Fibroblast of lung (primary cell): Measurements from ENCODE around the gene NAT10. TPM values are rescaled to one million over a fixed set of nuclear protein-coding genes. Genes with fewer than 3 reads are reported as not detected.

Source experiments
- DNase-seq, 2 donors: peaks; one replicate each; pipeline versions ENCODE4 v3.0.0 to v3.0.0-alpha.2; 2010; ENCODE audit warnings: low read depth in 2 of 2
- H2AFZ ChIP-seq: 2 replicates; pipeline ENCODE4 v1.5.1; 2012; ENCODE audit warnings: low read length, control low read depth, inconsistent platforms
- H3K27ac ChIP-seq: 2 replicates; pipeline ENCODE4 v1.5.1; 2011; ENCODE audit warnings: low read length, control low read depth; ENCODE audit not compliant: insufficient read depth
- H3K27me3 ChIP-seq: 2 replicates; pipeline ENCODE4 v1.5.1; 2011; ENCODE audit warnings: mild to moderate bottlenecking, low read length; ENCODE audit not compliant: control insufficient read depth, insufficient read depth
- H3K36me3 ChIP-seq: 2 replicates; pipeline ENCODE4 v1.5.1; 2011; ENCODE audit warnings: low read length; ENCODE audit not compliant: control insufficient read depth, insufficient read depth
- H3K4me1 ChIP-seq: 2 replicates; pipeline ENCODE4 v1.5.1; 2011; ENCODE audit warnings: low read length; ENCODE audit not compliant: control insufficient read depth, insufficient read depth; ENCODE audit errors: extremely low read depth
- H3K4me2 ChIP-seq: 2 replicates; pipeline ENCODE4 v1.5.1; 2011; ENCODE audit warnings: low read length, control low read depth; ENCODE audit not compliant: insufficient read depth; ENCODE audit errors: extremely low read depth
- H3K4me3 ChIP-seq, 4 experiments: fragments of 200-600 bp in 1 of 4; sonication (generic) in 1 of 4; replicated peaks in 1 of 4; 2 replicates each; pipeline ENCODE4 v1.5.1; 2011 to 2016; ENCODE audit warnings: low read length in 4 of 4, low read depth in 3 of 4, mild to moderate bottlenecking in 3 of 4, control low read depth in 2 of 4, inconsistent platforms in 1 of 4, mixed read lengths in 1 of 4; ENCODE audit not compliant: insufficient read depth in 1 of 4; ENCODE audit errors: control extremely low read depth in 1 of 4
- H3K79me2 ChIP-seq: 2 replicates; pipeline ENCODE4 v1.5.1; 2012; ENCODE audit warnings: mild to moderate bottlenecking, low read length, inconsistent platforms; ENCODE audit not compliant: control insufficient read depth, insufficient read depth
- H3K9ac ChIP-seq: 2 replicates; pipeline ENCODE4 v1.5.1; 2011; ENCODE audit warnings: mild to moderate bottlenecking, low read length, control low read depth; ENCODE audit not compliant: insufficient read depth
- H3K9me3 ChIP-seq: 2 replicates; pipeline ENCODE4 v1.5.1; 2012; ENCODE audit warnings: low read depth, low read length; ENCODE audit not compliant: control insufficient read depth, insufficient read depth
- H4K20me1 ChIP-seq: 2 replicates; pipeline ENCODE4 v1.5.1; 2011; ENCODE audit warnings: low read length; ENCODE audit not compliant: control insufficient read depth, insufficient read depth; ENCODE audit errors: extremely low read depth
- CTCF ChIP-seq, 2 donors: IDR thresholded peaks in 1 of 2; conservative IDR thresholded peaks in 1 of 2; 1 replicate in 1 of 2; 2 replicates in 1 of 2; pipeline ENCODE4 v1.5.1; 2011 to 2012; ENCODE audit warnings: low read length in 2 of 2, control low read depth in 1 of 2, inconsistent platforms in 1 of 2, low read depth in 1 of 2, mild to moderate bottlenecking in 1 of 2
- EZH2 ChIP-seq: IDR thresholded peaks from 2 replicates; pipeline ENCODE4 v1.5.1; 2012; ENCODE audit warnings: low read length, control low read depth, mild to moderate bottlenecking; ENCODE audit errors: missing control alignments
- polyA plus RNA-seq, 2 donors: library from polyadenylated mRNA; depleted of rRNA in 1 of 2; stranded (reverse) in 1 of 2; unstranded in 1 of 2; fragments of >200 nt; gene quantifications; 2 replicates each; pipeline ENCODE4 v1.2.1, GENCODE V29; 2011 to 2012; ENCODE audit warnings: missing spikeins in 1 of 2
- total RNA-seq: library from RNA; depleted of rRNA; stranded (reverse); fragments of >200 nt; gene quantifications from 2 replicates; pipeline ENCODE4 v1.2.1, GENCODE V29; 2014

NAT10 gene
- total and polyA plus RNA-seq, 2 donors (not counting 1 experiment from before 2014, with no cell fraction given): 14.4 to 21.5 TPM

- Histone ChIP-seq H3K36me3 (peaks cover 35% of the 10 kb centered on the region), H3K4me2 (no peak overlapping the region), H3K9me3 (no peaks in the 10 kb centered on the region), H3K27ac (no peak overlapping the region), H3K9ac (no peak overlapping the region), H4K20me1 (no peaks in the 10 kb centered on the region), H3K27me3 (no peaks in the 10 kb centered on the region), H2AFZ (no peak overlapping the region), H3K4me1 (no peaks in the 10 kb centered on the region), H3K4me3 (no peak overlapping the region), H3K79me2 (no peaks in the 10 kb centered on the region)
- no peak for DNase-seq
- TF ChIP-seq EZH2 (no peak), CTCF (conservative IDR thresholded peaks at IDR 0.05 in 1 of 2, IDR thresholded peaks at IDR 0.05 in 1 of 2; ENCODE audit: low read depth in 1 of 2, low read length in 2 of 2) (no peak)
Observed at GRCh38 chr11:34135439-34135838, 30.0 kb downstream of the NAT10 start.

- Histone ChIP-seq H3K27me3 (no peaks in the 10 kb centered on the region), H3K79me2 (no peaks in the 10 kb centered on the region), H3K9ac (no peak overlapping the region), H3K4me2 (no peak overlapping the region), H3K4me3 (no peak overlapping the region), H3K27ac (no peak overlapping the region), H2AFZ (no peak overlapping the region), H3K9me3 (no peaks in the 10 kb centered on the region), H3K4me1 (no peaks in the 10 kb centered on the region), H4K20me1 (no peaks in the 10 kb centered on the region), H3K36me3 (peaks cover 37% of the 10 kb centered on the region)
- peak in 1 of 2 donors; percentile 26 for DNase-seq
- TF ChIP-seq EZH2: no peak
Observed at GRCh38 chr11:34136420-34136819, 31.0 kb downstream of the NAT10 start.

- no peak overlapping the region for H2AFZ ChIP-seq
- no peaks in the 10 kb centered on the region for H3K9me3 ChIP-seq
- H3K4me1 ChIP-seq: no peaks in the 10 kb centered on the region
- no peak overlapping the region for H3K4me3 ChIP-seq
- no peak overlapping the region for H3K4me2 ChIP-seq
- H3K27ac ChIP-seq: no peak overlapping the region
- no peaks in the 10 kb centered on the region for H3K27me3 ChIP-seq
- no peak overlapping the region for H3K9ac ChIP-seq
- H3K36me3 ChIP-seq: peaks cover 39% of the 10 kb centered on the region
- TF ChIP-seq CTCF (conservative IDR thresholded peaks at IDR 0.05 in 1 of 2, IDR thresholded peaks at IDR 0.05 in 1 of 2; ENCODE audit: low read depth in 1 of 2, low read length in 2 of 2): no peak
- TF ChIP-seq EZH2: no peak
- no peaks in the 10 kb centered on the region for H3K79me2 ChIP-seq
- H4K20me1 ChIP-seq: no peaks in the 10 kb centered on the region
- no peak for DNase-seq
Observed at GRCh38 chr11:34139346-34139745, 33.9 kb downstream of the NAT10 start.
